ENCODE measurements around the gene TTC33.

The TTC33 gene

DNA sequence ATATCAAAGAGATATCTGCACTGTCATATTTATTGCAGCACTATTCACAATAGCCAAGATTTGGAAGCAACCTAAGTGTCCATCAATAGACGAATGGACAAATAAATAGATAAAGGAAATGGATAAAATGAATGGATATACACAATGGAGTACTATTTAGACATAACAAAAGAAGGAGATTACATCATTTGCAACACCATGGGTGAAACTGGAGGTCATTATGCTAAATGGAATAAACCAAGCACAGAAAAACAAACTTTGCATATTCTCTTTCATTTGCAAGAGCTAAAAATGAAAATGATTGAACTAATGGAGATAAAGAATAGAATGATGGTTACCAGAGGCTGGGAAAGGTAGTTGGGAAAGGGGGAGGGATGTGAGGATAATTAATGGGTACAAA, 231.1 kb downstream of the TTC33 start:
- no peak for TF ChIP-seq CTCF (IDR thresholded peaks at IDR 0.05; ENCODE audit: low read depth, low read length, missing control alignments)
- no peak for DNase-seq (ENCODE audit: low read depth)
- no peak overlapping the region for H3K4me3 ChIP-seq (ENCODE audit: low read depth, low read length)
- in situ Hi-C loops (cut with HindIII; ENCODE audit: low sequenced_read_pairs): no loop called here

- H3K4me3 ChIP-seq (ENCODE audit: low read depth, low read length): no peak overlapping the region
- in situ Hi-C loops (cut with HindIII; ENCODE audit: low sequenced_read_pairs): no loop called here
- no peak for TF ChIP-seq CTCF (IDR thresholded peaks at IDR 0.05; ENCODE audit: low read depth, low read length, missing control alignments)
- no peak for DNase-seq (ENCODE audit: low read depth)
Measured at GRCh38 chr5:40521925-40522324, 233.8 kb downstream of the TTC33 start.

DNA sequence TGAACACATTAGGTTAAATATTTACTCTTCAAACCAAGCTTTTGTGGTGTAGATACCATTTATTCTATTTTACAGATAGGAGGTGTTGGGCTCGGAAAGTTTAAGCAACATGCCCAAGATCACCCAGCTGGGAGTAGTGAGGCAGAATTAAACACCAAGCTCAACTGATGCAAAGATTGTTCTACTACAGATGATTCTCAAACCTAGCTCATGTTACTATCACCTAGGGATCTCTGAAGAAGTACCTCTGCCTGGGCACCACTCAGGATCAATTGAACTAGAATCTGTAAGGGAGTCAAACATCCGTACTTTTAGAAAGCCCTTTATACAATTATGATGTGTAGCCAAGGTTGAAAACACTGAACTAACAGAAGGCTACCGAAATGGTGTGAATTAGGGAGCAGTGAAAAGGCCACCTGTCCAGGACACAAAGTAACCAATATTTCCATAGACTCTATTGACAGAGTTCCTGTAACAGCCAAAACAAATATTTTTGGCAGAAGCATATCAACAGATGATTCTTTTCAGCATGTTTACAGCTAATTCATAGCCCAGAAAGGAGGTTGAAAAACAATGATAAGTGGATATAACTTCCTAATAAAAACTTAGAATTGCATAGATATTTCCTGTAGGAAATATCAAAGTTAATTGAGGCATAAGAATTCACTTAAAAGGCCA, 234.5 kb downstream of the TTC33 start:
- DNase-seq (ENCODE audit: low read depth): no peak
- H3K4me3 ChIP-seq (ENCODE audit: low read depth, low read length): no peak overlapping the region
- TF ChIP-seq CTCF (IDR thresholded peaks at IDR 0.05; ENCODE audit: low read depth, low read length, missing control alignments): no peak
- in situ Hi-C loops (cut with HindIII; ENCODE audit: low sequenced_read_pairs): no loop called here

DNA sequence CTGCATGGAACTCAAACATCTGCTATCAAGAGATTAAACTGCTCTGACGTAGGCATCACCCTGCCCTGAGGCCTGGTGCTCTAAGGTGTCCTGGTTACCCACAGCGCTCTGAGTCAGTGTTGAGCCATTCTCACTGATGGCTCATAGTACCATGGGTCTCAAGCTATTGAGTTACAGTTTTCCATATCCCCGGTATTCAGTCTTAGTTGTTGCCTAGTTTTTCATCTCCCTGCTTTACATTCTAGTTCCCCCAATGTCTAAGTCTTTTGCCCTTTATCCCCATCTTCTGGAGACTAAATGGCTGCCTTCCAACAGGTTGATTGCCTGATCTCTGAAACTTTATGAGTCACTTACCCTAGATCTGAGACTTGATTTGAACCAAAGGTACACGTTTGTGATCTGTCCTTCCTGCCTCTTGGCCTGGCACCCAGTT, 237.3 kb downstream of the TTC33 start:
- H3K4me3 ChIP-seq (ENCODE audit: low read depth, low read length): no peak overlapping the region
- TF ChIP-seq CTCF (IDR thresholded peaks at IDR 0.05; ENCODE audit: low read depth, low read length, missing control alignments): no peak
- DNase-seq (ENCODE audit: low read depth): no peak
- in situ Hi-C loops (cut with HindIII; ENCODE audit: low sequenced_read_pairs): no loop called here

- in situ Hi-C loops (cut with HindIII; ENCODE audit: low sequenced_read_pairs): no loop called here
- TF ChIP-seq CTCF (IDR thresholded peaks at IDR 0.05; ENCODE audit: low read depth, low read length, missing control alignments): no peak
- no peak for DNase-seq (ENCODE audit: low read depth)
- H3K4me3 ChIP-seq (ENCODE audit: low read depth, low read length): no peak overlapping the region
Measured at GRCh38 chr5:40515476-40515875, 240.3 kb downstream of the TTC33 start.

DNA sequence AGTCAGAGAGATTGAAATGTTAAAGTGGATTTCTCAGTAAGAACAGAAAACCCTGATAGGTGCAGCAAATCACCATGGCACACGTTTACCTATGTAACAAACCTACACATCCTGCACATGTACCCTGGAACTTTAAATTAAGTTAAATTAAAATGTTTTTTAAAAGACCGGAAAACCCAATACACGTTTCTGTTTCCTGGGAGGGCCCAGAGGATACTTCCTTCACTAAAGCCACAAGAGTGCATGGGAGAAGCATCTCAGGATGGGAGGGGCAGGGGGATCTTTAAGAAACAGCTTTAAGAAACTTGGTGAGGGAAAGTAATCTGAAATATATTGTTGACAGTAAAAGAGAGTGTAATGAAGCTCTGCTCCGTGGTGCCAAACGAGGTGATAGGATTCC, 240.8 kb downstream of the TTC33 start:
- H3K4me3 ChIP-seq (ENCODE audit: low read depth, low read length): no peak overlapping the region
- no peak for TF ChIP-seq CTCF (IDR thresholded peaks at IDR 0.05; ENCODE audit: low read depth, low read length, missing control alignments)
- no peak for DNase-seq (ENCODE audit: low read depth)

More for the DNA sequence above, 240.8 kb downstream of the TTC33 start:
- in situ Hi-C loops (cut with HindIII; ENCODE audit: low sequenced_read_pairs): no loop called here
